Hematopoietic multipotent progenitor cell treated with erythropoietin and hydrocortisone succinate and interleukin-3 and kit ligand, for 17 days (in vitro differentiated cells): ENCODE results near the gene ITGAE.

ENCODE experiments used
- DNase-seq: peaks from one replicate; pipeline ENCODE4 v3.0.0-alpha.2; 2015; ENCODE audit warnings: low spot score

ITGAE gene

DNA sequence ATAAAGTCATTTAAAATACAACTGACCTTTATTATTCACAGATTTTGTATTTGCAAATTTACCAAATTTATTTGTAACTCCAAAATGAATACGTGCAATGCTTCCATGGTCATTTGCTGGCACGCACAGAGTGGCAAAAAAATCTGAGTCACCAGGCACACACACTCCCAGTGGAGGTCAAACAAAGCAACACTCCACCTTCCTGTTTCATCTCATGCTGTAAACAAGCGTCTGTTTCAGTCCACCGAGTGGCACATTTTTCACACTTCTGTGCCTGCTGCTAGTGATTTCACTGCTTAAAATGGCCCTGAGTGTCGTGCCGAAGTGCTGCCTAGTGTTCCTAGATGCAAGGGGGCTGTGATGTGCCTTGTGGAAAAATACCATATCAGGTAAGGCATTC lies 17.8 kb upstream of the ITGAE start:
- no peak for DNase-seq

DNA sequence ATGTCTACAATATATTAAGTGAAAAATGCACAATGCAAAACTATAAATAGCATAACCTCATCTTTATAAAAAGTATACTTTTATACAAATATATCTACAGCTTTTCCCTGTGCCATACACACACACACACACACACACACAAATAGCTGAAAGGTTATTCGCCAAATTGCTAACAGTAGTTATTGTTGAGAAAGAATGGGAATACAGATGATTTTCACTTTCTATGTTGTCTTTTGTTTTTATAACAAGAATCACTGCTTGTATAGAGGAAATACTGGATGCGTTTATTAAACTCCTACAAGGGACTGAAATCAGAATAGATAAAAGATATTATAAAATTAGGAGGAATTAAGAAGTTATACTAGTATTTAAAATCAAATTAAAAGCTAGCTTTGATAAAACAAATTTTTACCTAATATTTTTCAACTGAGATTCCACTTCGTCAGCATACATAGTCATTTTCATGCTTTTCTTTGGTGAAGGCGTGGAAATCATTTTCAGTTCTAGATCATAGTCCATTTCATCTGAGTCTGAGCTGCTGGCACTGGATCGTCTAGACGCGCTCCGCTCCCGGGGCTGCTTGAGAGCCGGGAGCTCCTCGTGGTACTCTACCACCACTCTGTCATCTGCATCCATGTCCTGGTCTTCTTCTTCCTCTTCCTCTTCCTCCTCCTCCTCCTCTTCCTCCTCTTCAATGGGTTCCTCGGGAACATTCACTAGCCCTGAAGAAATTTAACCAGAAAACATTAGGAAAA lies 17.0 kb upstream of the ITGAE start:
- no peak for DNase-seq

- DNase-seq, result no peak
Measured at GRCh38 chr17:3815925-3816324, 14.9 kb upstream of the ITGAE start.

DNA sequence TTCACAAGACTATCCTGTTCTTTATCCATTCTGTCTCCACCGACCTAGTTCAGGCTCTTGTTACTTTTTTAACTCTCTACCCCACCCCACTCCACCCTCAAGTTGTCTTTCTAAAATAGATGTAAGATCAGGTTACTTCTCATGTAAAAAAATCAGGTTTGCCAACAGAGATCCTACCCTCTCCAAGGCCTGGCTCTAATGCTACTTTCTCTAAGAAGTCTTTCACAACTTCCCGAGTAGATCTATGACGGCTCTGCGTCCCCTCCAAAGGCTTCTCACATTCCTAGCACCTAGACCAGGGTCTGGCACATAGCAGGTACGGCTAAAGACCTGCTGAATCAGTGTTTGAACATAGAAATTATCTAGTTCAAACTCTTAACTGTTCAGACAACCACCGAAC lies 14.1 kb upstream of the ITGAE start:
- no peak for DNase-seq

- no peak for DNase-seq
Measured at GRCh38 chr17:3814361-3814760, 13.4 kb upstream of the ITGAE start.

GRCh38 chr17:3813171-3813570 lies 12.2 kb upstream of the ITGAE start:
- DNase-seq, result no peak

DNA sequence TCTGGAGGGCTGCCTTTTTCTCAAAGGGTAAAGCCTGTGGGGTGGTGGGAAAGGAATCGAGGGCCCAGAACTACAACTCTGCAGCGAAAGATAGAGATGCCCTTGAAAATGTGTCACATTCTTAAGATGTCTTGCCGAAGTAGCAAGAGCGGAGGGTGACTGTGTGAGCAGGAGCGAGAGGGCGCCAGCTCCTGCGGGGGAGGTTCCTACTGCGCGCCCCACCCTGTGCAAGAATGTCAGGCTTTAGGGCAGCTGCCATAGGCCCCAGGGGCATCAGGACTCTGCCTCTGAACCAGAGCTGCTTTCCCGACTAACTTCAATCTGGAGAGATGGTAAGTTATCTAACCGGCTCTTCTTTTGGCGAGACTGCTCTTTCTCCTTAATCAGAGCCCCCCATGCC lies 11.8 kb upstream of the ITGAE start:
- DNase-seq, result no peak

DNA sequence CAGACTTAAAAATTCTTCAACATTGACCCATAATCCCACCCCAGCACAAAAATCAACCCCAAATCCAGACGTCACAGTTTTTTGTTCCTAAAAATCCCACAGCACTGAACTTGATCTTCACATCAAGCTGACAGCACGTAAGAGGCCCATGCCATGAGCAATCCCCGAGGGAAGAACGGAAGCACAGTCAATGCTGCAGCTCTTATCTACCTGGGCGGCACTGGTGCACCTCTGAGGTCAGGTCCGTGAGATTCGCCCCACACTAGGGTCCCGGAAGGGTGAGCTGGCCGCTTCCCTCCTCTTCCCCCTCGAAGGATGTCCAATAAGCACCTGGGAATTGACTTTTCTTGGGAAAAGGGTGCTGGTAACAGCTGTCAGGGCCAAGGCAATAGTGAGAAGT lies 11.3 kb upstream of the ITGAE start:
- DNase-seq, result no peak

DNA sequence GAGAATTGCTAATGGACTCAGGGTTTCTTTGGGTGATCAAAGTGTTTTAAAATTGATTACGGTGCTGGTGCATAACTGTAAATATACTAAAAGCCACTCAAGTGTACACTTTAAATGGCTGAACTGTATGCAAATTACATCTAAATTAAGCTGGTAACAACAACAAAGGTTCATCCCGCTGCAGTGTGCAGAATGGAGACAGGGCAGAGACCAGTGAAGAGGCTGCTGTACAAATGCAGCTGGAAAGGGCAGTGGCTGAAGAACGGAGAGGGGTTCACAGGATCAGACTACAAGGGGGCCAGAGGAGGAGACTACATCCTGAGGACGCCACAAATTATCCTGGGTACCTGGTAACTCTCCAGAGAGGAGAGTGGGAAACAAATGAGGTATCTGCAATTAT lies 9.0 kb upstream of the ITGAE start:
- no peak for DNase-seq

- DNase-seq, result no peak
Measured at GRCh38 chr17:3809135-3809534, 8.1 kb upstream of the ITGAE start.

GRCh38 chr17:3808701-3809100 lies 7.7 kb upstream of the ITGAE start:
- no peak for DNase-seq

GRCh38 chr17:3805581-3805980 lies 4.6 kb upstream of the ITGAE start:
- no peak for DNase-seq

- no peak for DNase-seq
Measured at GRCh38 chr17:3804503-3804931, 3.5 kb upstream of the ITGAE start.

GRCh38 chr17:3803308-3803640 lies 2.3 kb upstream of the ITGAE start:
- no peak for DNase-seq

DNA sequence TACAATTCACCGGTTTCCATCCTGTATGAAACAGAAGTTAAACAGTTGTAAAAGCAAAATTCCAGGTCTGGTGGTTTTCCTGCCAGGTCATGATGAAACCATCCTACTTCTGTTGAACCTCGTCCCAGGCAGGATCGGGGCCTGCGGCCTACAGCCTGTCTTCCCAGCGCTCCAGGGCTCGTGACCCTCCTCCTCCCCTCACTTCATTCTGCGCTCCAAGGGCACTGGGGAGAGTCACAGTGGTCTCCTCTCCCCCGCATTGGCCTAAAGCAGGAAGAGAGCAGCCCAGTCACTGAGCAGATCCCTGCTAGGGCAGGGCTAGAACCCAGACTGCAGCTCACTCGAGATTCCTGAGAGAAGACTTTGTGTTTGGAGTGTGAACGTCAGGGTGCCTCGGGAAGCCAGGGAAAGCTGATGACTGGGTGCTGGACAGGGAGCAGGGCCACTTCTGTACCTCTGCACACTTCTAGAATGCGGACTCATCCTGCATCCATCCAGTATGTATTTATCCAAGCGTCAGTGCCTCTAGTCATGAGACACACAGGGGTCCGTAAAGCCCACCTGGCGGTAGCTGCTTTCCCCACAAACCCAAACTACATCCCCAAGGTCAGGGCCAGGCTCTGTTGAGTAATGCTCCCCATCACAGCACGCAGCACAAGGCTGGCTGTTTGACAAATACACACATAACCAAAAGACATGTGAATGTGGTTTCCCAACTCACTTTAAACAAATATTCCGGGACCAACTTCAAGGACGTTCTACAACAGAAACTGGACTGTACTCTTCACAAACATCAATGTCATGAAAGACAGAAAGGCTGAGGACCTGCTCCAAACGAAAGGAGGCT lies 1.7 kb upstream of the ITGAE start:
- no peak for DNase-seq

- DNase-seq, result no peak
Measured at GRCh38 chr17:3801792-3802191, 804 bp upstream of the ITGAE start.

- DNase-seq, result no peak
Measured at GRCh38 chr17:3801347-3801746, 359 bp upstream of the ITGAE start.

- no peak for DNase-seq
Measured at GRCh38 chr17:3799181-3799945, 1.6 kb downstream of the ITGAE start.

DNA sequence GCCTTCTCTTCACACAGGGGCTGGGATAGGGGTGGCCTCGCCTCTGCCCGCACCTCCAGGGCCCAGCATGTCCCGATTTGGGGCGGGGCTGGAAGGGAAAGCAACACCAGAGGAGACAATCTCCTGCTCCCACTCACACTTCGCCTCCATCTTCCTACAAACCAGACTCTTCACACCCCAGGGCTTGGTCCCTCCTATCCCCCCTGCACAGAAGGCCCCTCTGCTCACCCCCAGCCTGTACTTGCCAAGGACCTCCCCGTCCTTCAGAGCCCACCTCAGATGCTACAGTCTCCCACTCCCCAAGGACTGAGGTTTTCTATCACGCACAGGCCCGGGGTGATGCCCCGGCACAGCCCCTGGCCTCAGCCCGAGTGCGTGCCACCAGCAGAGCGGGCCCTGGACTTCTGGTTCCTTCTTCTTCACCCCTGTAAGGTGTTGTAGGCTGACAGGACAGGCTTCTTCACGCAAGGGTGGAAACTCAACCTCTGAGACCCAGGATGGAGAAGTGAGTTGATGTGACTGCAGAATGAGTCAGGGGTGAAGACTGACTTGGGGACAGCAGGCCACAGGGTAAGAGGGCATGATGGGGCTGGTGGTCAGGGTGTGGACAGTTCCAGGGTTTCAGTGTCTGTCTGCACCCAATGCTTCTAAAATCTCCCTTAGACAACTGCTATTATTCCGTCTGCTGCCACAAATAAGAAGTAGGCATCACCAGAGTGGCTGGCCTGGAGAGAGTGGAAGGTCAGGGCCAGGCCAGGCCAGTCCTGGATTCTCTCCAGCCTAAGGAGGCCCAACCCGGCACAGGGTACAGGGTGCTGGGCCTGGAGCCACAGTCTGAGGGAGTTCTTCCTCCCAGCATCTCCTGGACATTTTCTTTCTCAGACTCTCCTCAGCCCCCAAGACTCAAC lies 2.5 kb downstream of the ITGAE start:
- no peak for DNase-seq

DNA sequence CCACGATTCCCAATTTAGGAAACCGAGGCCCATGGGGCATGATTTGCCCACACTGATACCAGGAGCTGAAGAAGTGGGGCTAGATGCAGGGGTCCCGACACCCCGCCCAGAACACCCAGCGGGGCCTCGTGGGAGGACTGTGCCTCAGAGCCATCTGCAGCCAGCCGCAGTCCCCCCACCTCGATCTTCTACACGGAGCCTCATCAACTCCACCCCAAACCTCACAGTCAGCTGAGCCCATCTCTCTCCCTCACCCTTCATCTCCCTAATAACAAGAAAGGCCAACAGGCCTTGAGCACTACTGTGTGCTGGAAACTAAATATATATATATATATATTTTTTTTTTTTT lies 4.2 kb downstream of the ITGAE start:
- DNase-seq, result no peak

GRCh38 chr17:3796110-3796821 lies 4.7 kb downstream of the ITGAE start:
- no peak for DNase-seq
